ENCODE data around the gene TNPO3.

DNA sequence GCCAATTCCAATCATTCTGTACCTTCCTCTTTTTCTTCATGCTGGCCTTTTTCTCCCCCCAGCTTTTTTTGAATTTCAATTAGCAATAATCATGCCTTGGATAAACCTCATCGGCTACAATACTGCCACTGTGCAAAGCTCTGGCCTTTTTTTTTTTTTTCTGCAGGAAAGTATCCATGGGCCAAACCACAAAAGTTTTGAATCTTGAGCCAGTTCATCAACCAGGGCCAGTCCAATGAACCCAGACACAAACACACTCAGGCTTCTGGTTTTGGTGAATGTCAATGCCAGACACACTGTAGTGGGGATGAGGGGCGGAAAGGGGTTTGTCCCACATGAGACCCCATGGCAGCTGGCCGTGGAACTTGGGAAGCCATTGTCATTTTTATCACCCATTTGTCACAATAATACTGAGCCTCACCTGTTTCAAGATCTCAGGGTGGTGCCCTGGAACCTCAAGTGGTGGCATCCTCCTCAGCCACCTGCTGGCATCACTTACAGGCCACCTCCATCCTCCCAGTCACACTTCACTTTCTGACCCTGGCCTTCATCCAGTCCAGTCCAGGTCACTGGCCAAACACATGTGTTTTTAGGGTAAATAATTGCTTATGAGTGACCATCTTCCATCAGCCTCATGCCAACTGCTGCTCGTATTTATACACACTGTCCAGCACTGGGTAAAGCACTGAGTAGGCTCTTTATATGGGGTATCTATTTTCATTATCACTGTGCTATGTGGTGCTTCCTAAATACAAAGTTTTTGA, 48.8 kb upstream of the TNPO3 start:
- TF ChIP-seq, protein P1, sequence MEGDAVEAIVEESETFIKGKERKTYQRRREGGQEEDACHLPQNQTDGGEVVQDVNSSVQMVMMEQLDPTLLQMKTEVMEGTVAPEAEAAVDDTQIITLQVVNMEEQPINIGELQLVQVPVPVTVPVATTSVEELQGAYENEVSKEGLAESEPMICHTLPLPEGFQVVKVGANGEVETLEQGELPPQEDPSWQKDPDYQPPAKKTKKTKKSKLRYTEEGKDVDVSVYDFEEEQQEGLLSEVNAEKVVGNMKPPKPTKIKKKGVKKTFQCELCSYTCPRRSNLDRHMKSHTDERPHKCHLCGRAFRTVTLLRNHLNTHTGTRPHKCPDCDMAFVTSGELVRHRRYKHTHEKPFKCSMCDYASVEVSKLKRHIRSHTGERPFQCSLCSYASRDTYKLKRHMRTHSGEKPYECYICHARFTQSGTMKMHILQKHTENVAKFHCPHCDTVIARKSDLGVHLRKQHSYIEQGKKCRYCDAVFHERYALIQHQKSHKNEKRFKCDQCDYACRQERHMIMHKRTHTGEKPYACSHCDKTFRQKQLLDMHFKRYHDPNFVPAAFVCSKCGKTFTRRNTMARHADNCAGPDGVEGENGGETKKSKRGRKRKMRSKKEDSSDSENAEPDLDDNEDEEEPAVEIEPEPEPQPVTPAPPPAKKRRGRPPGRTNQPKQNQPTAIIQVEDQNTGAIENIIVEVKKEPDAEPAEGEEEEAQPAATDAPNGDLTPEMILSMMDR (IDR thresholded peaks at IDR 0.05; ENCODE audit: low read depth, low read length), result no peak
- TF ChIP-seq EZH2phosphoT487 (IDR thresholded peaks at IDR 0.05; ENCODE audit: low read depth), result no peak

Data from OCI-LY3 (cell line).